ENCODE data around the gene COL25A1.
A peak's percentile ranks its signal among the peaks of the same experiment; 100 is the strongest.
"Not testable (repeated sequence)": the region's sequence is repeated elsewhere in the genome, so short reads cannot be mapped to it uniquely, and the experiment has no call there.

Gene COL25A1

GRCh38 chr4:108890484-108890881 lies 412.0 kb downstream of the COL25A1 start:
- no peak for DNase-seq

- DNase-seq, result no peak
Observed at GRCh38 chr4:108889696-108890483, 412.6 kb downstream of the COL25A1 start.

- no peak for DNase-seq
Observed at GRCh38 chr4:108888769-108889168, 413.7 kb downstream of the COL25A1 start.

- DNase-seq, result no peak
Observed at GRCh38 chr4:108887034-108887433, 415.4 kb downstream of the COL25A1 start.

- DNase-seq, result no peak
Observed at GRCh38 chr4:108885211-108885610, 417.2 kb downstream of the COL25A1 start.

- no peak for DNase-seq
Observed at GRCh38 chr4:108884596-108884995, 417.9 kb downstream of the COL25A1 start.

GRCh38 chr4:108881986-108882385 lies 420.5 kb downstream of the COL25A1 start:
- DNase-seq, result no peak

GRCh38 chr4:108881190-108881589 lies 421.3 kb downstream of the COL25A1 start:
- DNase-seq, result no peak

- DNase-seq, result no peak
Observed at GRCh38 chr4:108878806-108879205, 423.7 kb downstream of the COL25A1 start.

GRCh38 chr4:108877821-108878220 lies 424.6 kb downstream of the COL25A1 start:
- DNase-seq, result no peak

GRCh38 chr4:108874806-108875205 lies 427.7 kb downstream of the COL25A1 start:
- no peak for DNase-seq

- DNase-seq, result not testable (repeated sequence)
Observed at GRCh38 chr4:108869970-108870369, 432.5 kb downstream of the COL25A1 start.

GRCh38 chr4:108868606-108869227 lies 433.7 kb downstream of the COL25A1 start:
- no peak for DNase-seq

GRCh38 chr4:108867476-108867875 lies 435.0 kb downstream of the COL25A1 start:
- DNase-seq, result no peak

- no peak for DNase-seq
Observed at GRCh38 chr4:108861334-108861733, 441.1 kb downstream of the COL25A1 start.

- DNase-seq, result no peak
Observed at GRCh38 chr4:108854786-108855185, 447.7 kb downstream of the COL25A1 start.

GRCh38 chr4:108852691-108853090 lies 449.8 kb downstream of the COL25A1 start:
- DNase-seq, result no peak

GRCh38 chr4:108851366-108851765 lies 451.1 kb downstream of the COL25A1 start:
- DNase-seq, result no peak

- no peak for DNase-seq
Observed at GRCh38 chr4:108850219-108850649, 452.2 kb downstream of the COL25A1 start.

- DNase-seq, result peak; percentile 10
Observed at GRCh38 chr4:108849611-108850168, 452.8 kb downstream of the COL25A1 start.

- DNase-seq, result no peak
Observed at GRCh38 chr4:108846568-108846967, 455.9 kb downstream of the COL25A1 start.

GRCh38 chr4:108840426-108840975 lies 462.0 kb downstream of the COL25A1 start:
- no peak for DNase-seq

GRCh38 chr4:108839333-108839732 lies 463.1 kb downstream of the COL25A1 start:
- DNase-seq, result no peak

GRCh38 chr4:108838451-108838850 lies 464.0 kb downstream of the COL25A1 start:
- DNase-seq, result no peak
